ENCODE results near the gene CFD.

Gene CFD

DNA sequence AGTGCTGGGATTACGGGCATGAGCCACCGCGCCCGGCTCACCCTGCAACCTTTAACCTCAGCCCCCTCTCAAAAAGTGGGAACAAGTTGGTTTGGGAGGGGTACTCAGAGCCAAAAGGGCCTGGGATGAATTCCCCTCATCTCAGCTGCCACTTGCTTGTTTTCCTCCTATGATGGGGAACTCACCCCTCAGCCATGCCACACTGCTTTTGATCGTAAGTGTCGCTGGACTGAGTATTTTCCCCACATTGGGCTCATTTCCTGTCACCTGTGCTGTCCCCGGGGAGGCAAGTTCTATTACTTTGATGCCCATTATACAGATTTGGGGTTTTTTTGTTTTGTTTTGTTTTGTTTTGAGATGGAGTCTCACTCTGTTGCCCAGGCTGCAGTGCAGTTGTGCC is 47.0 kb downstream of the CFD start:
- DNase-seq (ENCODE audit: low read depth): no peak

DNA sequence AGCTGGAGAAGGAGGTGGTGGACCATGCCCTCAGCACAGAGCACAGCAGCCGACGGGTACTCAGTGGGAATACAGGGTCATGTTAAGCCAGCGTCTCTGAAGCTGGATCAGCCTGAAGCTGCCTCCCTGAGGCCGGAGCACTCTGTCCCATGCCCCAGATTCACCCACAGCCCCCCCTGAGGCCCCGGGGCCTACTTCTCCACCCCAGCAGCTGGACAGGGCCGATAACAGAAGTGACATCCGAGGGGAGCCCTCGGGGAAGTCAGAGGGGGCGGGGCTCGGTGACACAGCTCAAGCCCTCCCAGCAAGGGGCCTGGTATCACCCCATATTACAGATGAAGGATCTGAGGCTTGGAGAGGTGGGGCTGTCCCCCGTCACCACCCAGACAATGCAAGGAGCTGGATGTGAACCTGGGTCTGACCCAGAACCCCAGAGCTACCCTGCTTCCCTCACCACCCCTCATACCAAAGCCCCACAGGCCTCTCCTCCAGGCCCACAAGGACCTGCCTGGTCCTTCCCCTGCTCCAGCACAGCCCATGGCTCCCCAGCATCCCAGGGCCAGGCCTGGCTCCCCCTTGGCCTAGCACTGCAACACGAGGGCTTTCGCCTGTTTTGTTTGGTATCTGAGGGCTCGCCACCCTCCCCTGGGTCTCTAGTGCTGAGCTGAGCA is 47.9 kb downstream of the CFD start:
- DNase-seq (ENCODE audit: low read depth): no peak

DNA sequence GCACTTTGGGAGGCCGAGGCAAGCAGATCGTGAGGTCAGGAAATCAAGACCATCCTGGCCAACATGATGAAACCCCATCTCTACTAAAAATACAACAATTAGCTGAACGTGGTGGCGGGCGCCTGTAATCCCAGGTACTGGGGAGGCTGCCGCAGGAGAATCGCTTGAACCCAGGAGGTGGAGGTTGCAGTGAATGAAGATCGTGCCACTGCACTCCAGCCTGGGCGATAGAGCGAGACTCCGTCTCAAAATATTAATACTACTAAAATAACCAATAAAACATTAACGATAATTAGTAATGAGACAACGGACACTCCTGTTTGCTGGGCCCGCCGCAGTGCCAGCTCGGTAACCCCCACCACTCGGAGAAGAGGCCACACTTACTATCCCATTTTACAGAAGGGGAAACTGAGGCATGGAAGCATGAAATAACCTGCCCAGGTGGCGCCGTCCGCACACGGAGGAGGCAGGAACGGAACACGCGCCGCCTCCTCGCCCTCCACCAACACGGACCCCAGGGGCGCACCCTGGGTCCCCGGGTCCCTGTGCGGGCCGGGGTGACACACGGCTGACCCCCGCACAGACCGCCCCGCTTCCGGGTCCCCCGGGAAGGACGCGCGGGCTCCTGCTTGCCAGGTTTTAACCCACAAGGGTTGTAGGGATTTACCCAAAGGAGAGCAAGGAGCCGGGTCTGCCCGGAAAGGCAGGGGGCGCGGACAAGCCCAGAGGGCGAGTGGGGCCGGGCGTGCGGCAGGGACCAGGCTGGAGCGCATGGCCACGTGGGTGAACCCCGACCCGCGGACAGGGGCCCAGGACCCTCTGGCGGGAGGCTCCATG is 52.0 kb downstream of the CFD start:
- DNase-seq (ENCODE audit: low read depth): no peak

DNA sequence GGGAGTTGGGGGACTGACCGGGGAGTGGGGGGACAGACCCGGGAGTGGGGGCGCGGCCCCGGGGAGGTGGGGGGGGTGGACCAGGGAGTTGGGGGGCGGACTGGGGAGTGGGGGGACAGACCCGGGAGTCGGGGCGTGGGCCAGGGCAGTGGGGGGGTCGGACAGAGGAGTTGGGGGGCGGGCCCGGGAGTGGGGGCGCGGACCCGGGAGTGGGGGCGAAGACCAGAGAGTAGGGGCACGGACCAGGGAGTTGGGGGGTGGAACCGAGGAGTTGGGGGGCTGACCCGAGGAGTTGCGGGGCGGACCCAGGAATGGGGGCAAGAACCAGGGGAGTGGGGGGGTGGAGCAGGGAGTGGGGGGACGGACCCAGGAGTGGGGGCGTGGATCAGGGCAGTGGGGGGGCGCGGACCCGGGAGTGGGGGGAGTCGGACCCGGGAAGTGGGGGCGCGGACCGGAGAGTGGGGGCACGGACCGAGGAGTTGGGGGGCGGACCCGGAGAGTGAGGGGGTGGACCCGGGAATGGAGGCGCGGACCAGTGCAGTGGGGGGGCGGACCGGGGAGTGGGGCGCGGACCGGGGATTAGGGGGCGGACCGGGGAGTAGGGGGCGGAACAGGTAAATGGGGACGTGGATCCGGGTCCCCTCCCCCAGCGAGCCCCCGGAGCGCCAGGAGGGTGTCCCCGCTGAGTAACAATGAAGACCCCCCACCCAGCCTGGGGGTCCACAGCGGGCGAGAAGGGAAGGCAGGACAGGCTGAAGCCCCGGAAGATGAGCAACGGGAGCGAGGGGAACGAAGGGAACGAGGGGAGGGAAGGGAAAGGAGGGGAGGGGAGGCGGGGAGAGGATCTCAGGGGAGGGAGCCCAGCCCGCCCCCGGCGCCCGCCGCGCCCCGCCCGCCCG is 53.0 kb downstream of the CFD start:
- DNase-seq (ENCODE audit: low read depth): no peak
